NCI-H524 (cell line): ENCODE measurements around the gene MGAT2.

Experiments used
- DNase-seq, 2 experiments: peaks; one replicate each; lab custom pipeline; 2025; lab: John Stamatoyannopoulos, UW

Gene MGAT2

DNA sequence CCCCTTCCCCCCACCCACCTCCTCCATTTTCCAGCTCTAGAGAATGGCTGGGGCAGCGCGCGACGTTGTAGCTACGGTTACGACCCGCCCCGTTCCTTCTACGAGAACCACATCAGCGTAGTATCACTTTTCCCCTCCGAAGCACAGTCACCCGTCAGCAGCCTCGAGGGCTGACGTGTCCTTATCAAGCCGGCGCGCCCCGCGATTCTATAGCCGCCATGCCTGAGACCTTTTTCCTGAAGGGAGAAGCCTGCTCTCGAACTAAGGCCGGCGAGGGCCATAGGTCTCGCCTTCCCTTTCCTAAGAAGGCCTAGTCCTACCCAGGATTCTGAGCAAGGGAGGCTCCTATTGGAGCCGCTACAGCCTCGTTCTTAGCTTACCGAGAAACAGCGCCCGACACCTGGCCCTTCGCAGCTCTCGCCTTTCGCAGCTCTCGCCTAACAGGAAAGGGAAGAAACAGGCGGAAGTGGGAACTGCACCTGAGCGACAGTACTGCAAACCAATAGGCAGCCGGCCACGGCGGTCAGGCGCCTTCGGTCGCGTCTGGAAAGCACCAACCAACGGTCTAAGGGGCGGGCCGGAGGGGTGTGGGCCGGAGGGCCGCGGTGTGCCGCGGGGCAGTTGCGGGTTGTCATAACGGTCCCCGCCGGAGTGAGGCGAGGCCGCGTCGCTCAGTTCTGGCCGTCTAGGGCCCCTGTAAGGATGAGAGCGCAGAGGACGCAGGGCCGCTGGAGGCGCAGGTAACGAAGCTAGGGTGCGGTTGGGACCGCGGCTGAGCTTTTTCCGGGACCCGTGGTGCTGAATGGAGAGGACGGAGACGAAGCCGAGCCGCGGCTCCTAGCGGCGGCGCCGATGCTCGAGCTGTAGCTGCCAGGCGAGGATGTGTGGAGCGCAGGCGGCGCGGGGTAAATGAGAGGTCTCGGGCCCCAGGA lies at the start of gene MGAT2, which contains the start of gene RPL36AL:
Gene MGAT2, plus strand, starts transcription at position 618 of the 932 bp plus-strand sequence. CDS start 470 bp downstream, outside the sequence.
Gene RPL36AL, minus strand, starts transcription at position 445 of the 932 bp plus-strand sequence. CDS start 1,522 bp downstream, outside the sequence.
- peak; percentile 99 to 100 for DNase-seq

DNA sequence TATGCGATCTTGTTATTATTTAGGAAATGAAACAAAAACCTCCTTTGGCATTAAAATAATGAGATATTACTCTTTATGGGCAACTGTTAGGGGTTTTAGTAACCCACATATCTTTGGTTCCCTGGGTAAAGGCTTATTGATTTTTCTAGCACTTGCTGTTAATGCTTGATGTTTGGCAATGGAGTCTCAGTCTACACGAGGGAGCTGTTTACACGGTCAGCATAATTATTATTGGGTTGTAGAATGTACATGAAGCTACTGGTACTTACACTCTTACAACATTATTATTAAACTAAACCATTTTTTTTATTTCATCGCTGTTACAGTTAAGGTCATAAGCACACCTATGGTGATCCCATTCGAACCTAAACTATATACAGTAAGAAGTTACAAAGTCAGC lies 46.6 kb upstream of the MGAT2 start:
- no peak for DNase-seq

GRCh38 chr14:49578141-49578540 lies 42.5 kb upstream of the MGAT2 start:
- no peak for DNase-seq

DNA sequence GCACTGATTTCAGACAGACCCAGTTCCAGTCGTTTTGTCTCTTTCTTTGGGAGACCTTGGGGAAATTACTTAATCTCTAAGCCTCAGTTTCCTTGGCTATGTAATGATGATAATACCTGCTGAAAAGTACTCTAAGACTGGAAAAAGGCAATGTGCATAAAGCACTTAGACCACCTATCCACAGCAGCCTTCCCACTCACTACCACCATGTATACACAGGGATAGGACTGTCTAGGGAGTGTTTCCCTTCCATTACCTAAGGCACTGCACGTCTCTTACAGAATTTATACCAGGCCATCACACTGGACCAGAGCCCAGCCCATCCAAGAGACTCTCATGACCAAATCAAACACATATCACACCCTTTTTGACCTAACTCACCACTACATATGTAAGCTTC lies 40.8 kb upstream of the MGAT2 start:
- DNase-seq, result no peak

GRCh38 chr14:49581209-49582112 lies 39.1 kb upstream of the MGAT2 start:
- peak in 1 of 2 experiments; percentile 33 for DNase-seq

DNA sequence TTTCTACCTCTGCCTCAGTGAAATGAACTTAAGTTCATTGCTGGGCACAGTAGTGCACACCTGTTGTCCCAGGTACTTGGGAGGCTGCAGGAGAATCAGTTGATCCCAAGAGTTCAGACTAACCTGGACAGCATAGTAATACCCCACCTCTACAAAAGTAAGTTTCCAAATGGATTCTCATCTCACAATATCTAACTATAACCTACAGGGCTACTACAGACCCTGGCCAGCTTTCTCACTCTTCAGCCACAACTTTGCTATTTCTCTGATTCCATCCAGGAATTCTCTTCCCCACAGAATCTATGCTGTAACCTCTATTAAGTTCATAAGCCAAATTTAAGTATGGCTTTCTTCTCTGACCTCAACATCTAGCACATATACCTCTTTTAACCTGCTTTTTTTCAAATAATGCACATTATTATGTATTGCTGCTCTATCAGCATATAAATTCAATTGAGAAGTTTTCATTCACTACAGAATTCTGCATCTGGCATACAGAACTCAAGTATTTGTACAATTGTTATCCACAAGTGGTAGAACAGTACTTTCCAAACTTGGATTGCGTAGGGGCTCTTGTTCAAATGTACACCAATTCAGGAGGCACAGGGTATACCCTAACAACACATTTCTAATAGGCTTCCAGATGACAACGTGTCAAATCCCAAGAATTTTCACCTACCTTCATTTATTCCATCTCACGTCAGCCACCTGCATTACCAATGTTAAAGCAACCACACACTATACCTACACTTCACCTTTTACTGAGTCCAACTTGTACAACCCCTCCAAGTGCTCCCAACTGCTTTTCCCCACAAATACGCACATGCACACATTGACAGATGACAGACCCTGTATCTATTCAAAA lies 38.3 kb upstream of the MGAT2 start:
- DNase-seq, result peak in 1 of 2 experiments; percentile 27

DNA sequence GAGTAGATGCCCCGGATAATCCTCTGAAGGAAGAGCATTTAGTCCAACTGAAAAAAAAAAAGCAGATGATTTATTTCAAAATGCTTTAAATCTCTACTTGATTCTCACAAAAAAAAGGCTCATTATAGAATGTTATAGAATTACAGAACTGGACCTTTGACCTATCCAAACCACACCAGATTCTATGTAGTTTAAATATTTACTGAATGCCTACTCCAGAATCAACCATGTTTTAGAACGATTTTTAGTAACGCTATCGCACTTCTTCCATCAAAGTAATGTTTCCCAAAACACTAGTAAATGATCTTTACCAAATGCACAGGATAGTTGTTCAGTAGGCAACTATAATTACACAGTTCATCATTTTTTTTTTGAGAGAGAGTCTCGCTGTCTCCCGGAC lies 37.0 kb upstream of the MGAT2 start:
- no peak for DNase-seq

GRCh38 chr14:49584058-49584457 lies 36.5 kb upstream of the MGAT2 start:
- no peak for DNase-seq

DNA sequence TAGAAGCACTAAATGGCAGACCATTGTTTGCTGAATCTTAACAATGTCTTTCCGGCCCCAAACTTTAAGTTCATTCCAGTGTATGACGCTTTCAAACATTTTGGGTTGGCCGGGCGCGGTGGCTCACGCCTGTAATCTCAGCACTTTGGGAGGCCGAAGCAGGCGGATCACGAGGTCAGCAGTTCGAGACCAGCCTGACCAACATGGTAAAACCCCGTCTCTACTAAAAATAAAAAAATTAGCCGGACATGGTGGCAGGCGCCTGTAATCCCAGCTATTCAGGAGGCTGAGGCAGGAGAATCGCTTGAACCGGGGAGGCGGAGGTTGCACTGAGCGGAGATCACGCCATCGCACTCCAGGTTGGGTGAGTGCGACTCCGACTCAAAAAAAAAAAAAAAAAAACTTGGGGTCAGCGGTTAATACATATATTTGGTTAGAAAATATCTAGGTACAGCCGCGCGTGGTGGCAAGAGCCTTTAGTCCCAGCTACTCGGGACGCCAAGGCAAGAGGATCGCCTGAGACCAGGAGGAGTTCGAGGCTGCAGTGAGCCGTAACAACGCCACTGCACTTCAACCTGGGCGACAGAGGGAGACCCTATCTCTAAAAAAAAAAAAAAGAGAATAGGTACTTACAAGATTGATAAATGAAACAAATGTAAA lies 35.5 kb upstream of the MGAT2 start:
- DNase-seq, result peak in 1 of 2 experiments; percentile 37

- peak; percentile 100 for DNase-seq
Observed at GRCh38 chr14:49585803-49586672, 34.6 kb upstream of the MGAT2 start, which contains the start of gene RPS29. RPS29 (minus strand) TSS chr14:49586380; CDS start chr14:49586346, 34 bp downstream.

DNA sequence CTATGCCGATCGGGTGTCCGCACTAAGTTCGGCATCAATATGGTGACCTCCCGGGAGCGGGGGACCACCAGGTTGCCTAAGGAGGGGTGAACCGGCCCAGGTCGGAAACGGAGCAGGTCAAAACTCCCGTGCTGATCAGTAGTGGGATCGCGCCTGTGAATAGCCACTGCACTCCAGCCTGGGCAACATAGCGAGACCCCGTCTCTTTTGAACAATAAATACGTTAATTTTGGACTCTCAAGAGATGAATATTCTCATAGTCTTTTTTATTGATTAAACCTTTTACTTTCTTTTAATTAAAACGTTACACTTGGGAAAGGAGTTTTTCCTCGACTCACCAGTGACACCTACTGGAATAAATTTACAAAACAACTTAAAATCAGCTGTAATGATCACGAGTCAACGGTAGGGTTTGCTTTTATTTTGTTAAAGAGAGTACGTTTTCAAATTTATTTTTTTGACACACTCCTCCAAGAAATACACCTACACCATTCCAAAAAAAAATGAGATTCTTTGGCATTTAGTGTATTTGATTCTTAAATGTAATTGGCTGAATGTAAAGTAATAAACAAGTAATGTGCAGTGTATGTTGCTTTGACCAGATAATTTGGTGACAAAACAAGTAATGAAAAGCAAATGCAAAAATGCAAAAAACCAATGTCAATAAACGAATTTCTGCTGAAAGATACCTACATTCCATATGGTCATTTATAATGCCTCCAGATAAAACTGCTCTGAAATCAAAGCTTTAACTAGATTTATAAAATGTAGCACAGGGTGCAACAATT lies 33.7 kb upstream of the MGAT2 start:
- peak; percentile 72 to 83 for DNase-seq

- no peak for DNase-seq
Observed at GRCh38 chr14:49589387-49589786, 31.2 kb upstream of the MGAT2 start.

GRCh38 chr14:49593016-49593415 lies 27.6 kb upstream of the MGAT2 start:
- no peak for DNase-seq

GRCh38 chr14:49594347-49595091 lies 26.1 kb upstream of the MGAT2 start:
- peak in 1 of 2 experiments; percentile 28 for DNase-seq

DNA sequence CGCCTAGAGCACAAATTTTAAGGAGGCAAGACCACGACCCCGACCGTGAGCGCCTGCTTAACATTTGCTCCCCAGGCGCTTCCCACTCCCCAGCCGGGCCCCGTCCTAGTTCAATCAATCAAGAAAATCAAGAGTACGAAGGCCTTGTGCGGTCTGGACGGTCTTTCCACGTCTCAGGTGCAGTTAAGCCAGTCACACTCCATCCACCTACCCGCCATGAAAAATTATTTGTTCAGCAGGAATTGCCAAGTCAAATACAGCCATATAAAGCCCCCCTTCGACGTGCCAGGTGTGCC lies 22.5 kb upstream of the MGAT2 start:
- peak in 1 of 2 experiments; percentile 63 for DNase-seq

- peak; percentile 92 to 95 for DNase-seq
Observed at GRCh38 chr14:49598485-49599300, 21.9 kb upstream of the MGAT2 start, which contains the start of gene LRR1. LRR1 (plus strand) TSS chr14:49598940; CDS start chr14:49599021, 81 bp downstream.

- no peak for DNase-seq
Observed at GRCh38 chr14:49607583-49607982, 13.0 kb upstream of the MGAT2 start.
